ENCODE measurements around the gene ANKDD1A.

Gene ANKDD1A

DNA sequence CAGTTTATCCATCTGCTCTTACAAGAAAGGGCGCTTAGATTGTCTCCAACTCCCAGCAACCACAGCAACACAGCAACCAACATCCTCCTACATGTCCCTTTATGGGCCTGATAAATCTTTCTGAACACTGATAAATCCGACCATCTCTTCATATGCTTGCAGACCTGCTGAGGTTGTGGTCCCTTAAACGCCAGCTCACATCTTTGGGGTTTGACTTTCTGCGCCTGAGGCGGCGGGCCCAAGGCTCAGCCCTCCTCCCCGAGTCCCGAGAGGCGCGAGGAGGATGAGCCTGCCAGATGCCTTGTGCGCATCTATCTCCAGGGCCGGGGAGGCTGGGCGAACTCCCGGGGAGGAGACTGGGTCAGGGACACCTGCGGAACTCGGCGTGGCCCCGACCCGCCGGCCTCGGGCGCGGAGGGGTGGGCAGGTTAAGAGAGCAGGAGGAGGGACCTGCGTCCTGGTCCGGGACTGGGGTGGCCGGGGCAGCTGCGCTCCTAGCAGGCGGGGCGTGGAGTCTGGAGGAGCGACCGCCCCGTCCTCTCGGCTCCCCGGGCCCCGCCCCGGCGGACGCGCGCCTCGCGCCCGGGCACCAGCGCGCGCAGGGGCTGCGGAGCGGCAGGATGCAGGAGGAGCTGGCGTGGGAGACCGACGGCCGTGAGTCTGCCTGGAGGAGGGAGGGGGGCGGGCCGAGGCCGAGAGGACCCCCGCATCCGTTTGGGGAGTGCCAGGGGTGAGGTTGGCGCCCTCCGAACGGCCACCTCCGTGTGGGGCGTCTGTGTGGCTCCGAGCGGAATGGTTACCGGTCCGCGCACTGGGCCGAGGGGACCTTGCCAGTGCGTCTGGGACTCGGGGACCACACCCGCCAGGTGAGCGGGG lies at the start of gene ANKDD1A:
Gene ANKDD1A (plus strand): TSS at position 592 of the 876 bp plus-strand sequence. CDS start 29 bp downstream, at position 621.
- DNase-seq (ENCODE audit: low read depth in 2 of 2), result peak in 1 of 2 donors; percentile 44

DNA sequence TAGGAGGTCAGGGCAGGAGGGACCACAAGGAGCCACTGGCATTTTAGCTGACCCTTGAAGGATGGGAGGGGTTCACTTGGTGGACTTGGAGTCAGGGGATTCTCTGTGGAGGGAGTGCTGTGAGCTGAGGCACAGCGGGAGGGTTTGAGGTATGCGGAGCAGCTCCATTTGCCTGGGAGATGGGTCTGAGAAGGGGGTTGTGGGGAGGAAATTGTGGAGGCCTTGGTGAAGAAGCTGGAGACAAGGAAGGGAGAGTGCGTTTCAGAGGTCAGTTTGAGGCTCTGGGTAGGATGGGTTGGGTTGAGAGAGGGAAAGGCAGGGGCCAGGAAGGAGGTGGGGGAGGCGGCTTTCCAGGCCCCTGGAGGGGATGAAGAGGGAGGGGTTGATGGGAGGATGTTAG lies 49.7 kb upstream of the ANKDD1A start:
- no peak for DNase-seq (ENCODE audit: low read depth in 2 of 2)

- no peak for DNase-seq (ENCODE audit: low read depth in 2 of 2)
These were observed 49.3 kb upstream of the ANKDD1A start for GRCh38 chr15:64862408-64862807.

GRCh38 chr15:64864068-64864467 lies 47.6 kb upstream of the ANKDD1A start:
- DNase-seq (ENCODE audit: low read depth in 2 of 2), result no peak

- DNase-seq (ENCODE audit: low read depth in 2 of 2), result no peak
These were observed 46.3 kb upstream of the ANKDD1A start for GRCh38 chr15:64865126-64865997.

GRCh38 chr15:64865998-64866520 lies 45.6 kb upstream of the ANKDD1A start:
- DNase-seq (ENCODE audit: low read depth in 2 of 2), result no peak

GRCh38 chr15:64869501-64869900 lies 42.2 kb upstream of the ANKDD1A start:
- no peak for DNase-seq (ENCODE audit: low read depth in 2 of 2)

GRCh38 chr15:64870353-64870752 lies 41.3 kb upstream of the ANKDD1A start:
- DNase-seq (ENCODE audit: low read depth in 2 of 2), result no peak

DNA sequence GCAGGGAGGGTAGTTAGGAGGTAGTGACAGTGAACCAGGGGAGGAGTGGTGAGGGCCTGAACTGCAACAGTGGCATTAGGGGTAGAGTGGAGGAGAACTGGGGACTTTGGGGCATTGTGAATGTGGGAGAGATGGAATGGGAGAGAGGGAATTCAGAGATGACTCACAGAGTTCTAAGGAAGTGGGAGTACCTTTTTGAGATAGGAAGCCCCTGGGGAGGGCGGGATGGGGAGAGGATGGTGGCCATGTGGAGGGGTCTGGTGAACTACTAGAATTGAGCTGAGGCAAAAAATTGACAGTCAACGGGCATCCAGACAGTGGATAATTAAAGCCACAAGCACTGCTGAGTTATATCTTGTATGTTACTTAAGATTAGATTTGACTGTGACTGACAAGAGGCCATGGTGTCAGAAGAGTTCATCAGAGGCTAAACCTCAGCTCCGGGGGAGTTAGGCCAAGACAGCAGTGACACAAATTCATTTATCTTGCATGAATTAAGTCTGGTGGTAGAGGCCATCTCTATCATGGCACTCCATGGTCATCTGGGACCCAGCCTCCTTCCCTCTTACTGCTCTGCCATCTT lies 36.0 kb upstream of the ANKDD1A start:
- no peak for DNase-seq (ENCODE audit: low read depth in 2 of 2)

- DNase-seq (ENCODE audit: low read depth in 2 of 2), result no peak
These were observed 34.3 kb upstream of the ANKDD1A start for GRCh38 chr15:64877435-64877834.

- DNase-seq (ENCODE audit: low read depth in 2 of 2), result no peak
These were observed 33.0 kb upstream of the ANKDD1A start for GRCh38 chr15:64878705-64879104.

DNA sequence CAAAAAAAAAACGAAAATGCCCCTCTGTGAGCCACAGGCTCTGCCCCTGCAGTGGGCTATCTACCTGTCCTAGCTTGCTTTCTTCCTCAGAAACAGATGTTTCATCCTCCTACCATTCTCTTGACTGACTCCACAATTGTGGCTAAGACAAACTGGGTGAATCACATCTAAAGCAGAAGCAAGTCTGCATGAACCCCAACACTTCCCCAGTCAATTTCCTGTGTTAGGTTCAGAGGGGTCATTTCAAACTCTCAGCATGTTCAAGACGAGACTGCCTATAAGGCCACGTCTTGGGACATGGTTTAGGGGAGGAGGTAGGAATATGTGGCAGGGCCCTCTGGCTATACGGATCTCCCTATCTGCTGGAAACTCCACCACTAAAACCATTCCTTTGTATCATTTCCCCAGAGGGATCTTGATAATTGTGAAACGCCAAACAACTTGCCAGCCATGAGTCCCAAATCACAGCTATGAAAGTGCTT lies 28.6 kb upstream of the ANKDD1A start:
- DNase-seq (ENCODE audit: low read depth in 2 of 2), result no peak

GRCh38 chr15:64883997-64884511 lies 27.6 kb upstream of the ANKDD1A start:
- DNase-seq (ENCODE audit: low read depth in 2 of 2), result peak; percentile 59 to 67

DNA sequence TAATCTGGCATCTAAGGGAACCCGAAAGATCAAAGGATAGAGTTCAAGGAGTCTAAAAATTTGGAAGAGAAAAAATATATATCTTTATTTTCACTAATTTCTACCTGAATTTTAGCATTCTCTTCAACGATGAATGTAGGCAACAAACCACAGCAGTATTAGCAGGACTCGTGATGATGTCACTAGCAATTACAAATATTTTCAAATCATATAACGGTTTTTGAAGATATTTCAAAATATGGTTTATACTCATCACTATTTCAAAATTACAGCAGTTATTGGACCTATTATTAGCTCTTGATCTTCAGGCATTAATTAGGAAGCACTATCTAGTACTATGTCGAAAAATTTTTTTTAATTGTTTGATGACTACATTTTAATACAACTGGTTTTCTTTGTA lies 27.0 kb upstream of the ANKDD1A start:
- DNase-seq (ENCODE audit: low read depth in 2 of 2), result no peak

GRCh38 chr15:64888336-64888735 lies 23.4 kb upstream of the ANKDD1A start:
- DNase-seq (ENCODE audit: low read depth in 2 of 2), result no peak

DNA sequence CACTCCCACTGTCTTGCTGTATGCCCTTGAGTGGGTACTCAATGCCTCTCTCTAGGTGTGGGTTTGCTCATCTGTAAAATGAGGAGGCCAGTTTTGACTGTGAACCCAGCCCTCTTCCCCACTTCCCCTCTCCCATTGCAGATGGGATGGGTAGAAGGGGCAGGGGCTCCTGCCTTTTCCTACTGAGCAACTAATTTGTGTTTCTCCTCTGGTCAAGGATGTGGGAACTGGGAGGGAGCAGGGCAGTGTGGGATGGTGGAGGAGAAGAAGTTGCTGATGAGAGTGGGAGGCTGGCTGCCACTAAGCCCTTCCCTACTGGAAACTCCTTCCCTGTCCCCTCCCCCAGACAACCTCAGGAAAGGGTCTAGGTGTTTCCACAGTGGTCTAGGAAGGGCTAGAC lies 20.1 kb upstream of the ANKDD1A start:
- no peak for DNase-seq (ENCODE audit: low read depth in 2 of 2)

GRCh38 chr15:64892847-64893403 lies 18.8 kb upstream of the ANKDD1A start:
- no peak for DNase-seq (ENCODE audit: low read depth in 2 of 2)

GRCh38 chr15:64893481-64894394 lies 18.0 kb upstream of the ANKDD1A start:
- DNase-seq (ENCODE audit: low read depth in 2 of 2), result peak; percentile 97 to 99

DNA sequence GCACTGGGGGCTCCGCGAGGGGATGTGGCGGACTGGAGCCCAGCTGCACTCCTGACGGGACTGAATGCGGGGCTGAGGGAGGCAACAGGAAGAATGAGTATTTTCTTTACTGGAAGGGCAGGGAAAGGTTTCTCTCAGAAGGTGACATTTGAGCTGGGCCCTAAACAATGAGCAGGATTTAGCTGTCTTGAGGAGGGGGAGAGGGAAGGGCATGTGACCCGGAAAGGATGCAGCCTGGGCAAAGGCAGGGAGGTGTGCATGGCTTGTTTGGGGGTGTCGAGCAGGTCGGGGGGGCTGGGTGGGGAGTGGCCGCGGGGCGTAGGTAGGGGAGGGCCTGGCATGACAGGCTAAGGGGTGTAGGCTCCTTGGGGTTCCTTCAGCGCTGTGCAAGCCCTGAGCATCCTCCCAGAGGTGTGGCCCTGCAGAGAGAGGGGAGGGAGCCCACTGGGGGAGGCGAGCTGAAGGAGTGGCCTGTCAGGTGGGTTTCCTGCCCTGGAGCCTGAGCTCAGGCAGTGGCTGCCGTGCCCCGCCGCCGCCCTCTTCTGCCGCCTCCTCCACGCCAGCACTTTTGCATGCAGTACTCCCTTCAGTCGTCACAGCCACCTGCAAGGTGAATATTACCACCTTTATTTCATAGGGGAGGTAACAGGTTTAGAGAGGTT lies 17.2 kb upstream of the ANKDD1A start:
- DNase-seq (ENCODE audit: low read depth in 2 of 2), result peak; percentile 69 to 70

Measured in stimulated activated CD8-positive, alpha-beta memory T cell treated with anti-CD3 and anti-CD28 coated beads, Interleukin-15, amount 100 ng/mL, for 48 hours (primary cell).